Hippocampal formation (tissue), 2 donors: Measurements from ENCODE around the gene TRAPPC10.

Experiments used
- DNase-seq, 2 donors: peaks; one replicate each; lab custom pipeline; 2025; lab: John Stamatoyannopoulos, UW

Gene TRAPPC10

DNA sequence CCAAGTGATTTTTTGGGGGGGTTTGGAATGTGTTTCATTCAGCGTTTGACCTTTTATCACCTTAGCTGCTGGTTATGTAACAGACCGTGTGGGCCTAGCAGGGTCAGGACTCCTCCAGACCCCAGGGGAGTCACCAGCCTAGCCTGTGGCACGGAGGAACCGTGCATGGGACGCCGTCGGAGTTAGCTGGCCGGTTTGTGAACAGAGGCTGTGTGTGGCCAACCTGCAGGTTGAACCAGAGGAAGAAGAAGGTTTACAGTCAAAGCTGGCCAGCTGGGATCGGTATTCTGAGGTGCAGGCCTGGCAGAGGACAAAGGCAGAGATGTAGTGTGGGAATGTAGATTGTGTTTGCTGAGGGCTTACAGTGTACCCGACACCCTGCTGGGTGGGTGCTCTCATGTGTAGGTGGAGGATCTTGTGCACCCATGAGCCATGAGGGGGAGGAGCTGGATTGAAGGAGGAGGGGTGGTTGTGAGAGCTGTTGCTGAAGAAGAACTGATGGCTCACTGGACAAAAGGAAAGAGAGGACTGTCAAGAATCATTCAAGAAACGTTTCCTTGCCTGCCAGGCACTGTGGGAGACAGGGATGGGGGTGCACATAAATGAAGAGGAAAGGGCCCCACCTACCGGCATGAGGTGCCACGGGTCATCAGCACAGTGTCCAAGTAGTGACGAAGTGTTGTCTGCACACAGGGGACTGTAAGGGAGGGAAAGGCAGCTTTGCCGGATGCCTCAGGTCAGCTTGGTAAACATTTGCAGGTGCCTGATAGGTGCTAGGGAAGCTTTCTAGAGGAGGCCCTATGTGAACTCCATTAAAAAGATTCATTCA is 55.1 kb downstream of the TRAPPC10 start:
- no peak for DNase-seq

DNA sequence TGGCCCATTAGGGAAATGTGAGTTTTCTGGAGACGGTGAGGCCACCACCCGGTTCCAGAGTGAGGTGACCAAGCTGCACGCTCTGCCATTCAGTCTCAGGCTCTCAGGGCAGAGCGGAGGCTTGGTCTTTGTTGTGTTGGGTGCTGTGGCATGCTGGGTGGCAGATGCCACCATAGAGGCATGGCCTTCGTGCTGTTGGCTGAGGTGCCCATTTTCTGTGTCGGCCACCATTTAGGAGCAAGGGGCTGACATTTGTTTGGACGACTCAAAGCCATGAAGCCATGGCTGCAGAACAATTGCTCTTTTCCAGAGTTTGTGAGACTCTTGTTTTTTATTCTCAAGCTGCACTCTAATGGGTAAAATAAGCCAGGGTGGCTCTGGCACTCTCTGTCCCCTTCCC is 58.3 kb downstream of the TRAPPC10 start:
- no peak for DNase-seq

DNA sequence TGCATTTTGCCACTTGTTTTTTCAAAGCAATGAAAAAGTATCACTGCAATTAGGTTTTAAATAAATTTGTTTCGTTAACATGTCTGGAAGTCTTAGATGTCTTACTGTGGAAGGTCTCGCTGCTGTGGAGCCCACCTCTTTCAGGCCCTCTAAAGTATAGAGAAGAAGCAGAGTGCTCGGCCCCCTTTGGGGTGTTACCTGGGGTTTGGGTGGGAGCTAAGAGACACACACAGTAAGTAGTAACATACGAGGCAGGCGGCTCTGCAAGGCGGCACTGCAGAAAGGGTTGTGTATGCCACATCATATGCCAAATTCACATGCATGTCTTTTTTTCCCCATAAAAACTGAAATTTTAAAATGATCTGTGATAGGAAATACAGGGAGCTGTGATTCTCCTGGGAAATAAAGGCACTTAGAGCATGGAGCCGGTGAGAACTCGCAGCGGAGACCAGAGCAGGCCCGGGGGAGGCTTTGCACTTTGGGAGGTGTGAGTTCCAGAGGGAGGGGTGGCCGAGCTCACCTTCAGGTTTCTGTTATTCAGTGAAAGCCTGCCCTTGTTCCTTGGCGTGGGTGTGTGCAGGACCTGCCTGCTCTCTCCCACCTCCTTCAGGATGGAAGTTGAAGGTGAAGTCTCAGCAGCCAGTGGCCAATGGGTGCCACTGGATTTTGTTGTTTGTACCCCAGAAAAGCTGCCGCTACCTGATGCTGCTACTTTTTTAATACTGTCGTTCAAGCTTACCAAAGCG is 59.4 kb downstream of the TRAPPC10 start:
- DNase-seq: no peak

DNA sequence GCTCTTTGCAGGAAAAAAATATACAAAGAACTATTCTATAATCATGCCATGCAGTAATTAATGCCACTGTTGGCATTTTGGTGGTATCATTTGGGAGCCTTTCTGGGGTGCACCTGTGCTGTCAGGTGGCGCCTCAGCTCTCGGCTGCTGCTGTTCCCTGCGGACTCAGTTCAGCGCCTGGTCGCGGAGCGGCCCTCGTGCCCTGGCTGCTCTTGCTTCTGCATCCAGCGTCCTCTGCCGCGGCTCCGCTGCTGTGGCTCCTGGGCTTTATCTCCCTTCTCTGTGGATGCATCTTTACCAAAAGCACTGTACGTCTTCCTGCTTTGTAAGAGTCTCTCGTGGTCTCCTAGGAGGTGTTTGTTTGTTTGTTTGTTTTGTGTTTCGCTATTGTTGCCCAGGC is 60.0 kb downstream of the TRAPPC10 start:
- no peak for DNase-seq

DNA sequence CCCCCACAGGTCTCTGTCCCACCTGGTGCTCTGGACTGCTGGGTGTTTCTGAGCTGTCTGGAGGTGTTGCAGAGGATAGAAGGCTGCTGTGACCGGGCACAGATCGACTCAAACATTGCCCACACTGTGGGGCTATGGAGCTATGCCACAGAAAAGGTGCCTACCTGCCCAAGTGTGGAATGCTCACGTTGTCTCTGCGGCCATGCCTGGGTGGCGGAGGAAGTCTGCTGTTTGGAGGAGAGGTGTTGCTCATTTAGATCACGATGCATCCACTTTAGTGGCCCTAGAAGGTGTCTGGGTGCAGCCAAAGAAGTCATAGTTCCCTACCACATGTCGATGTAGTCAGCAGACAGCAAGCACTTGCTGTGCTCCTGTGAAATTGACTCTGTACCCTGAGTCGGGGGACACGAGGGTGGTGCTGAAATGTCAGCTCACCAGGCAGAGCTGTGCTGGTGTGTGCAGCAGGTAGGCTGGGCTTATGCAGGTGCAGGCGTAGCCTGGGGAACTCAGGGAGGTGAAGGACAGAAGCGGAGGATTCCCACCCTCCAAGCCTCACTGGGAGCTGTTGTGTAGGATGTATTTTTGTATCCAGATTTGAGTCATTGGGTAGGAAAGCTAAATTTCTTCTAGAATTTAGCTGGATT is 62.3 kb downstream of the TRAPPC10 start:
- DNase-seq: no peak

DNA sequence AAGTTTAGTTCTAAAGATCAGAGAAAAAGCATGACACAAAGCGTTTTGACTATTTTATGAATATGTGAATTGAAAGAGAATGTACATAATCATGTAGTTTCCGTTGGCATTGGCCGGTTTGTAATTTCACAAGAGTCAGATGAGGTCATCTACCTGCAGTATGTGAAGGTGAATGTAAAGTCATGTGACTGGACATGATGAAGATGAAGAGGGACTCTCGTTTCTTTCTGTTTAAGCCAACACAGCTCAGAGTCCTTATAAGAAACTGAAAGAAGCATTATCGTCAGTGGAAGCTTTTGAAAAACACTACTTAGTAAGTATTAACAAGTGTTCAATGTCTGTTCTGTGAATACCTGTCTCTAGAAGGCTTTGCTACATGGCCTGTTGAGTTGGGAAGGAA is 64.2 kb downstream of the TRAPPC10 start:
- DNase-seq: no peak

DNA sequence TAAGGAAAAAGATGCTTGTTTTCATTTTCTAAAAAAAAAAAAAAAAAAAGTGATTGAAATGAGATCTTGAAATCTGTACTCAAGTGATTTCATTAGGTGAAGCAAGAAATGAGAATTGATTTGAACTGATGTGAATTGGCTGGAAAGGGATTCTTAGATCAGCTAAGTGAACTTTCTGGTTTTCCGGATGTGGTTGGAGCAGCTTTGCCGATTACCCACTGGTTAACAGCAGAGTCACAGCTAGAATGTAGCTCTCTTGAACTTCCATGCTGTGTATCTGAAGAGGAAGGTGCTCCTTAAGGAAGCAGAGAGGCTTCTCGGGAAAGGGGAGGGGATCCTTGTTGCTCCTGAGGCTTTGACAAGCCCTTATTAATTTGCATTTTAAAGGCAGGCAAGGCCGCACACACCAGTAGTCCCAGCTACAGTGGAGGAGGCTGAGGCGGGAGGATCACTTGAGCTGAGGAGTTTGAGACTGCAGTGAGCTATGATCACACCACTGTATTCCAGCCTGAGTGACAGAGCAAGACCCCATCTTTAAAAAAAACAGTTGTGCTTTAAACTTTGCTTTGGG is 66.4 kb downstream of the TRAPPC10 start:
- no peak for DNase-seq

DNA sequence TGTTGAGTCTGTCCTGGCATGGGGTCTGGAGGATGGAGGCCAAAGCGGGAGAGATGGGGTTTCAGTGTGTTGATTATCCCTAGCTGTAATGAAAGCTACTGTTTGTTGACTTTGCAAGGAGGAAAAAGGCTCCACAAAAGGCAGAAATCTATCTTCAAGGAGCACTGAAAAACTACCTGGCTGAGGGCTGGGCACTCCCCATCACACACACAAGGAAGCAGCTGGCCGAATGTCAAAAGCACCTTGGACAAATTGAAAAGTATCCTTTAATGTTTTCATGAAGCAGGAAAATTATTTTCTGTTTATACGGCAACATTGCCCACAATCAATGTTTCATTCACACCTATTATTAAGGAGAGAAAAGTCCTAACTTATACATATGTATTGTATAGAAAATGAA is 67.3 kb downstream of the TRAPPC10 start:
- no peak for DNase-seq

DNA sequence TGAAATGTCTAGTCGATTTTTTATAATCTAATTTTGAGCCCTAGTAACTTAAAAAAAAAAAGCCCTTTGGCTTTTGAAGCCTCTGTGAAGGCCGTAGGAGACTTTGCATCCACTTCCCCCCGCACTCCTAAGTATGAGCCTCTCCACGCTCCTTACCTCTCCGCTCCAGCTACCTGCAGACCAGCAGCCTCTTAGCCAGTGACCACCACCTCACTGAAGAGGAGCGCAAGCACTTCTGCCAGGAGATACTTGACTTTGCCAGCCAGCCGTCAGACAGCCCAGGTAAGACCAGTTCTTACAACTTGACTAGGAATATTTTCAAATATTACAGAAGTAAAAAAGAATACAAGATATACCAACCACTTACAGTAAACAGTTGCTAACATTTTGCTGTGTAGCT is 67.7 kb downstream of the TRAPPC10 start:
- DNase-seq: no peak

DNA sequence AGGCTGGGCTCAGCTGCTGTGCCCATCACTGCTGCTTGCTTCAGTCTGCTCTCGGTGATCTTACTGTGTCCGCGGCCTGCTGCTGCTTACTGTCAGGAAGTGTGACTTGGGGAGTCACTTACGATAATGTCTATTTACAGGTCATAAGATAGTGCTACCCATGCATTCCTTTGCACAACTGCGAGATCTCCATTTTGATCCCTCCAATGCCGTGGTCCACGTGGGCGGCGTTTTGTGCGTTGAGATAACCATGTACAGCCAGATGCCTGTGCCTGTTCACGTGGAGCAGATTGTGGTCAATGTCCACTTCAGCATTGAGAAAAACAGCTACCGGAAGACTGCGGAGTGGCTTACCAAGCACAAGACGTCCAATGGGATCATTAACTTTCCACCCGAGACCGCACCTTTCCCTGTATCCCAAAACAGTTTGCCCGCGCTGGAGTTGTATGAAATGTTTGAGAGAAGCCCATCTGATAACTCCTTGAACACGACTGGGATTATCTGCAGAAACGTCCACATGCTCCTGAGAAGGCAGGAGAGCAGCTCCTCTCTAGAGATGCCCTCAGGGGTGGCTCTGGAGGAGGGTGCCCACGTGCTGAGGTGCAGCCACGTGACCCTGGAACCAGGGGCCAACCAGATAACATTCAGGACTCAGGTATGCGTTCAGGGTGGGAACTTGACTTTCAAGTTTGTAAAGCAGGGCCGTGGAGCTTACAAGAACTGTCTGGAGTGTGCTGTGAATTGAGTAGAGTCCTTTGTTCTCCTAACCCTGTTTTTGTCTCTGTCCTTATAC is 70.7 kb downstream of the TRAPPC10 start:
- DNase-seq: no peak

DNA sequence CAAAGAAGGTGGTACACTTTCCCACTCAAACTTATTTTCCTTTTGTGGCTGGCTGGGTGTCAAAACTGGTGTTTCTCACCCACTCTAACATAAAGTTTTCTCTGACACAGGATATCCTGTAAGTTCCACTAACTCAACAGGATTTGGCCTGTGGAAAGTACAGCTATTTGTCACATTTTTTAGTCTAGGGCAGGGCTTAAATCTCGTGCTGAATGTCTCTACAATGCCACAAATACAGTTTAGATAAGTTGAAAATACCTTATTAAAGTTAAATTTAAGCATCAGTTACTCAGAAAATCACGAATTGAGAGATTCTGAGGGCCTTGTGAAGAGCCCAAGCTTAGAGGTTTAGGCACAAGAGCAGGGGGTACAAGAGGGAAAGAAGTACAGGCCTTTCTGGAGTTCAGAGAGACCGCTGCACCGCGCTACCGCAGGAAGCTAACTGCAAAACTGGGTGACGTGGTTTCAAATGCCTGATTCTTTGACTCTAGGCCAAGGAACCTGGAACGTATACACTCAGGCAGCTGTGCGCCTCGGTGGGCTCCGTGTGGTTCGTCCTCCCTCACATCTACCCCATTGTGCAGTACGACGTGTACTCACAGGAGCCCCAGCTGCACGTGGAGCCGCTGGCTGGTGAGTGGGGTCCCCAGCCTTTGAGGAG is 71.7 kb downstream of the TRAPPC10 start:
- no peak for DNase-seq

DNA sequence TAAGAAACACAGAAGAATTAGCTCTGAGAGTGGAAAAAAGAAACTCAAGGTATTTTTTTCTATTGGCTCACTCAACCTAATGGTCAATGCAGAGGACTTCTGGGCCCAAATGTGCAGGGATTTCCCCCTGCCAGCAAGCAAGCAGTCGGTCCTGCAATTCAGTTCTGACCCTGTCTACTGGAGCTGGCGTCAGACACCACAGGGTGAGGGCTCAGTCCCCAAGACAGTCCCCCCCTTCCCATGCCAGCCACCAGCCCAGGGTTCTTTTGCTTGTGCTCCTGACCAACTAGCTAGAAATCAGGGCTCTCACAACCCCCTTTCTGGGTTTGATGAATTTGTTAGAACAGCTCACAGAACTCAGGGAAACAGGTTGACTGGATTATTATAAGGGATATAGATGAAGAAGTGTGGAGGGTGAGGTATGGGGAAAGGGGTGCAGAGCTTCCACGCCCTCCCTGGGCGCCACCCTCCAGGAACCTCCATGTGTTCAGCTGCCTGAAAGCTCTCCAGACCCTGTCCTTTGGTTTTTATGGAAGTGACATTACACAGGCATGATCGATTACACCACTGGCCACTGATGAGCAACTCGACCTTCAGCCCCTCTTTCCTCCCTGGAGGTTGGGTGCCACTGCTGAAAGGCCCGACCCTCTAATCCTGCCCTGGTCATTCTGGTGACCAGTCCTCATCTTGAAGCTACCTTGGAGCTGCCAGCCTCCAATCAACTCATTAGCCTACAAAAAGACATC is 72.6 kb downstream of the TRAPPC10 start:
- no peak for DNase-seq

DNA sequence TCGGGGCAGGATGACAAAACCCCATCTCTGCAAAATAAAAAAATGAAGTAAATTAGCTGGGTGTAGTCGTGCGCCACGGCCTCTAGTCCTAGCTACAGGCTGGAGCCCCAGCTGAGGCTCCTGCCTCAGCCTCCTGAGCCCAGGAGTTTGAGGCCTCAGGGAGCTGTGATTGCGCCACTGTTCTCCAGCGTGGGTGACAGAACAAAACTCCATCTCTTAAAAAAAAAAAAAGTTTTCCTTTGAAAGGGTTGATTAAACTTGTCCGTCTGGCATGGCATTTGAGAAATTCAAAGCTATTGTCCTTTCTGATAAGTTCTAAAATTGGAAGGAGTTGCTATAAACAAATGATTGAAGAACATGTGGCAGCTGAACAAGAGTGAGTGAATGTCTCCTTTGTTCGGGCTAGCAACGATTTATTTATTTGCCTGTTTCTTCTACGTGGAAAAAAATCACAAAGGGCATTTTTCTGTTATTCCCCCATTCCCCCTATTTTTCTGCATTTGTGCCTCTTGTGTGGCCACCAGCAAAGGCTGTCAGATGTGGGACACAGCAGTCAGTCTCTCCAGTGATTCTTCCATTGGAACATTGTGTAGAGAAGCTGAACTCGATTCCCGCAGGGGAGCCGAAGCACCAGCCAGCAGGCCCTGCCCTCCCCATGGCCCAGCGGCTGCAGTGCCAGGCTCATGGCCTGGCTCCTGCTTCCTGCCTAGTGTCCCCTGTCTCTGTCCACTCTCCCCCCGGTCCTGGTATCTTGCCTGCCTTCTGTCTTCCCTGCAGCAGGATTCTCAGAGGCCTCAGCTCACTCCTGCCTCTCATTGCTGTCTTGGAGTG is 73.6 kb downstream of the TRAPPC10 start:
- DNase-seq: peak; percentile 76 to 92

DNA sequence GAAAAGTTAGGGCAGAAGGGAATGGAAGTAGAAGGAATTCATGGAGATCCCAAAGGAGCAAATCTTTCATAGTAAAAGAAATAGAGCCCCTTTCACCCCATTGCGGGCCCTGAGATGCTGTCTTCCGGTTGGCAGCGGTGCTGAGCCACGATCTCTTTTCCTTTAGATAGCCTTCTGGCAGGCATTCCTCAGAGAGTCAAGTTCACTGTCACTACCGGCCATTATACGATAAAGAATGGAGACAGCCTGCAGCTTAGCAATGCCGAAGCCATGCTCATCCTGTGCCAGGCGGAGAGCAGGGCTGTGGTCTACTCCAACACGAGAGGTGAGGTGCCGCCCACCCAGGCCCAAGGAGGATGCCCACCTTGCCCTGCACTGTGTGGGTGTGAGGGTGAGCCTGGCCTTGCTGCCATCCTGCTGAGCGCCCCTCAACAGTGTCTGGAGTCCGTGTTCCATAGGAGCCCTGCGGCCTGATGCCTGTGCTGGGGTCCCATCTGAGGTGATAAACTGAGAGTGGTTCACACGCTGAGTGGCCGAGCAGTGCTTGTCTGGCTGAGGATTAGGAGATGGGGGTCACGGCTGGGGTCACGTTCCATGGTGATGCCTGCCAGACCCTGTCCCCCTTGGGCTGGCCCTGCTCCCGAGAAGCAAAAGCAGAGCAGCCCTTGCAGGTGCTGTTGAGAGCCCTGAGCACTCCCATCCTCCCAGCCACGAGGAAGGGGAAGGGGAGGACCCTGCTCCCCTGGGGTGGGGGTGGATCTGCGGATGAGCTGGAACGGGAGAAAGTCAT is 74.7 kb downstream of the TRAPPC10 start:
- no peak for DNase-seq

DNA sequence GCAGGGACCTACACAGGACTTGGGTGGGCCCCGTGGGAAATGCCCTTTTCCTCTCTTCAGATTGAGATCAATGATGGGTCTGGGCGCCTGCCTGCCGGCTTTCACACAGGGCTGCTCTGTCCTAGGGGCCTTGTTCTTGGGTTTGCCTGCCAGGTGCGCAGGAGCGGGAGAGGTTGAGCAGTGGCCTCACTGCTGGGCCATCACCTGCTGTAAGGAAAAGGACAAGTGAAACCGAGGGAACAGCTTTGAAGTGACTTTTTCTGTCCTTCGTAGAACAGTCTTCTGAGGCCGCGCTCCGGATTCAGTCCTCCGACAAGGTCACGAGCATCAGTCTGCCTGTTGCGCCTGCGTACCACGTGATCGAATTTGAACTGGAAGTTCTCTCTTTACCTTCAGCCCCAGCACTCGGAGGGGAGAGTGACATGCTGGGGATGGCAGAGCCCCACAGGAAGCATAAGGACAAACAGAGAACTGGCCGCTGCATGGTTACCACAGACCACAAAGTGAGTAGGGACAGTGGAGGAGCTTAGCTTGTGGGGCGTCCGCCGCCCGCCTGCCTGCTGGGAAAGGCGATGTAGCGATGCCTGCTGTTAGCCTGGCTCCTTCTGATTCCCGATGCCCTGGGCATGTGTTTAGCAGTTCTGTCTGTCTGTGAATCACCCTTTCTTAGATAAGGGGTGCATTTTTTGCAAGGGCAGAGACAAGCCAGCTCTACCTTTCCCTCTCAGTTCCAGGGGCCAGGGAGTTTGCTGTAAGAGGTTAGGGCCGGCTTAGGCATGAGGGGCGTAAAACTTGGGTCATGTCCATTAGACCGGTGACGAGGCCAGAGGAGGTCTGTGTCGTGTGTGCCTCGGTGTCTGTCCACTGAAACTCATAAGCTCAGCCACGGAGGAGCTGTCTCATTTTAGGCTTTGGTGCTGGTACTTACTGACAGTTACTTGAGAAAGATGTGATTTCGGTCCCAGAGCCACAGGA is 75.6 kb downstream of the TRAPPC10 start:
- no peak for DNase-seq

DNA sequence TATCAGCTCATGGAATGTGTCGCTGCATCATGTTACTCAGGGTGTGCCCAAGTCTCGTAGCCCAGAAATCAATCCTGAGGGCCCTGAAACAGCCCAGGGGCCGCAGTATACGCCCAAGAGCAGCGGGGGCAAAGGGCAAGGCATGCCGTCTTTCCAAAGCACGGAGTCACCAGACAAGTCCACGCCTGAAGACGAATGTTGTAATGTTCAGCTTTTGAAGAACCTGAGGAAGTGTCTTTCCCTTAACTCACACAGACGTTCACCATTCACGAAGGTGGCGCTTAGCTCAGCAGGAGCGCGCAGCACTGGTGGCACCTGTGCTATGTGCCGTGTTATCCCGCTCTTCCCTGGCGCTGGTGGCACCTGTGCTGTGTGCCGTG is 76.3 kb downstream of the TRAPPC10 start:
- no peak for DNase-seq
